Activated CD8-positive, alpha-beta memory T cell treated with anti-CD3 and anti-CD28 coated beads, Interleukin-2, amount 50 U/mL, for 48 hours (primary cell): ENCODE measurements around the gene FERMT1.
"Not testable (repeated sequence)": the region's sequence is repeated elsewhere in the genome, so short reads cannot be mapped to it uniquely, and the experiment has no call there.

Experiments used
- DNase-seq: peaks from one replicate; pipeline ENCODE4 v3.0.0-alpha.2; 2020

FERMT1 gene

DNA sequence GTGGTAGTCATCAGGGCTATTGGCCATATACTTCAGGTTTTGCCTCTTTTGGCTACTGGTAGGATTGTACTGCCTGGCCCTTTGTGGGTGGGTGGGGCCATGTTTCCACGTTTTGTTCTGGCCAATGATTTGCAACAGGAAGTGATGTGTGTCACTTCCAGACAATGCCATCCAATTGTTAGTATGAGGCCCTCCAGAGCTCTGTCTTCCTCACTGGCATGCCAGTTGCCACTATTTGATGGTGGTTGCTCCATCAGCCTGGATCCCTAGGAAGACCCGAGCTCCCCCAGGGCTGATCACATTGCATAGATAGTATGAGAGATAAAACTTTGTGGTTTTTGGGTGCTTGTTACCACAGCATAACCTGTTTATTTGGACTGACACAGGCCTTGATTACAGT, 61.3 kb downstream of the FERMT1 start:
- no peak for DNase-seq

DNA sequence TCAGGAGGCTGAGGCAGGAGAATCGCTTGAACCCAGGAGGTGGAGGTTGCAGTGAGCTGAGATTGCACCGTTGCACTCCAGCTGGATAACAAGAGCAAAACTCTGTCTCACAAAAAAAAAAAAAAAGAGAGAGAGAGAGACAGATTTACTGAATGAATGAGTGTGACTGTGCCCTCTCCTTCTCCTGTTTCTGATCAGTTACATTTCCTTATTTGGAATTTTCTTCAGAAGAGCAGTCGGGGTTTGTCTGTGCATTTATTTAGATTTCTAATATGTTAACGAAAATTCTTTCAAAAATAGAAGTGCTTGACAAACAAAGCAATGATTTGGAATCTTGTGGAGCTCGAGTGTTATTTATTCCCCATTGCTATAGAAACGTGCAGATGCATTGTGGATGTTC, 62.6 kb downstream of the FERMT1 start:
- no peak for DNase-seq

DNA sequence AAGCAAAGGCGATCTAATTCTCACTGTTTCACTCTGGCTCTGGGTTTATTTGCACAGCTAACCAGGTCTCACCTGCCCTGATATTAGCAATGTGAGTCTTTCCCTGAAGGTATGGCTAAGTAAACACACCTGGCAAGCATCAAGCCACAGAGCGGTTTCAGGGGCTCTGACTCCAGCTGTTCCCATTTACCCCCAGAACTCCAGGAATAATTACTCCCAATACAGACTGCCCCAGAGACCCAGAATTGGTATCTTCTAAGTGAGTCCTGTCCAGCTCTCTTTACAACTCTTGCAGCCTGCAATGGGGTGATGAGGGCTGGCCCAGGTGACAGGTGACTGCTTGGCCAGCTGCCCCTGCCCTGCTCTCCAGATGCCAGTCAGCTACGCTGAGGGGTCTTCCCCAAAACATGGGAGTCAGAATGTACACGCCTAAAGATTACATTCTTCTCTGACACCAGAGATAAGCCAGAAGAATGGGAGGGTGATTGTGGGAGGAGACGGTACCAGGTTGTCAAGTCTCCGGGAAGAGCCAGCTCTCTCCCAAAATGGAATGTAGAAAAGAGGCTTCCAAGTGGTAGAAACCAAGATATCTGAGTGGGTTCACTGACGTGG, 64.0 kb downstream of the FERMT1 start:
- no peak for DNase-seq

DNA sequence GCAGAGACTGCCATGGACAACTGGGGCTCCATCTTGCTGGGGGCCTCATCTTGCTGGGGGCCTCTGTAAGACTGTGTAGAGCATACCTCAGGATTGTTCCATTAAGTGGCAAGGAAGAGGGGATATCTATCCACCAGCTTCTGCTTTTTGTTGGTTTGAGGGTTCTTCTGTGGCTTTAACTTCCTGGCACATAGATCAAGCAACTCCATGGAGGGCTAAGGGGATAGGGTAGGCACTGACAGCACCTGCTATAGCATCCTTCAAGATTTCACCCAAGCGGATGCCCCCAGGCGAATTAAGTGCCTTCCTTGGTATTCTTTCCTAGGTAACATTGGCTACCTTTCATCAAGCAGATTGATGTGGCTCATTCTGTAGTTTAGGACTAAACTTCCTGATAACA, 65.1 kb downstream of the FERMT1 start:
- DNase-seq = no peak

DNA sequence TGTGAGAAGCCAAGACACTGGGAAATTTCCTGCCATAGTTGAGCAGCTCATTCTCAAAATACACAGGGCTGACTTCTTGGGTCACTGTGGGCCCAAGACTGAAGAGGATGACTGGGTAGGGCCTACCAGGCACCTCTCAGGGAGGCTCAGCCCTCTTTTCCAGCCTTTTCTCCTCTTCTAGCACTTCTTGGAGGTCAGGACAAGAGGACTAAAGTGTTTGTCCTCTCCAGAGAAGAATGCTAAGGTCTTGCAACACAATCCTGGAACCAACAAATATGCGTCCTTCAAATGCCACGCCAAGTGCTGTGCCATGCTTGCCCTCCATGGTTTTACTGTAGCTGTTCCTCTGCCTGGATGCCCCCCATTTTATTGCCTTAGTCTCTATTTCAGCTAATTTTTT, 65.7 kb downstream of the FERMT1 start:
- DNase-seq = no peak

DNA sequence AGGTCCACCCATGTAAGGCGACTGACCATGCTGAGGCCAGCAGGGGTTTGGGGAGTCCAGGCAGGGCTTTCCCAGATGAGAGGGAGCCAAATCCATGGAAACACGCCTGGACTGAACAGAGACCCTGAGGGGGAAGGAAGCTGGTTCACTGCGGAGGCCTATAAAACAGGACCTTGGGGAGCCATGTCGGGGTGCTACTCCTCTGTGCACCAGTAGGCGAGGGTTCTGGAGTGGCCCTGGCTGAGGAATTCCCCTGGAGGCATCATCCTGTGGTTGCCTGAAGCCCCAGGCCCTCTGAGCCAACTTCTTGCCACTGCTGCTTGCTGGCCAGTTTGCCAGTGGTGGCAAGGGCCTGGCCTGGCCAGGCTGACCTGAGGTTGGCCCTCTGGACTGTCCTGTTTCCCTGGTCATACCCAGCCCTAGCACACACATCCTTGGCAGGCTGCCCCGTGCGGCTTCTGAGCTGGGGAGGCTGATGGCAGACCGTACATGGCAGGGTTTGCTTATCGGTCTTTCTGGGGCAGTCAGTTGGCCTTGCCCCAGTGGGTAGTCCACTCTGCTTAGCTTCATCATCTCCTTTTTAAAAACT, 66.8 kb downstream of the FERMT1 start:
- no peak for DNase-seq

DNA sequence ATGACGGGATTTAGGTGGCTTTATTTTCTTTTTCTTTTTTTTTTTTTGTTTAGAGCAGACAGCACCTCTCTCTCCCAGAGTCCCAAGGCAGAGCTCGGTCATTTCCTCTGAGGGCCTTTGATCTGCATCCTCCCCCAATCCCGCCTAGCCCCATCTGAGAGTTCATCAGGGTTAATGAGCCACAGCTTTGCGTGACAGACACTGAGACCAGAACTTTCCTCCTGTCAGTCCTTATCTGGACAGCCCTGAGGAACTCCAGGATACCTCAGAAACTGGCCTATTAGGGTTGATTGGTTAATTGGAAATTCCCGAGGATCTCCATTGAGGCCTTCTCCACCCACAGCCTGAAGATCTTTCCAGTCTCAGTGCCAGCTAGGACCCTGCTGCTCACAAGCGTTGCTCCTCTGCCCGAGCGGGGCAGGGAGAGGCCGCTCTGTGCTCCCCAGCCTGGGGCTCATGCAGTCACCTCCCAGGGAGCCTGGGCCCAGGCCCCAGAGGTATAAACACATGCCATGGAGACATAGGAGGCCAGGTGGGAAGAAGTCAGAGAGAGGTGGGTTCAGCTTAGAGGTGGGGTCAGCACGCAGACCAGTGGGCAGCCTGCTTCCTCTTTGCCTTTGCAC, 67.6 kb downstream of the FERMT1 start:
- no peak for DNase-seq

DNA sequence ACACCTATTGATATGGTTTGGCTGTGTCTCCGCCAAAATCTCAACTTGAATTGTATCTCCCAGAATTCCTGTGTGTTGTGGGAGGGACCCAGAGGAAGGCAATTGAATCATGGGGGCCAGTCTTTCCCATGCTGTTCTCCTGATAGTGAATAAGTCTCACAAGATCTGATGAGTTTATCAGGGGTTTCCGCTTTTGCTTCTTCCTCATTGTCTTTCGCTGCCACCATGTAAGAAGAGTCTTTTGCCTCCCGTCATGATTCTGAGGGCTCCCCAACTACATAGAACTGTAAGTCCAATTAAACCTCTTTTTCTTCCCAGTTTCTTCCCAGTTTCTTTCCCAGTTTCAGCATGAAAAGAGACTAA, 68.2 kb downstream of the FERMT1 start:
- not testable (repeated sequence) for DNase-seq

DNA sequence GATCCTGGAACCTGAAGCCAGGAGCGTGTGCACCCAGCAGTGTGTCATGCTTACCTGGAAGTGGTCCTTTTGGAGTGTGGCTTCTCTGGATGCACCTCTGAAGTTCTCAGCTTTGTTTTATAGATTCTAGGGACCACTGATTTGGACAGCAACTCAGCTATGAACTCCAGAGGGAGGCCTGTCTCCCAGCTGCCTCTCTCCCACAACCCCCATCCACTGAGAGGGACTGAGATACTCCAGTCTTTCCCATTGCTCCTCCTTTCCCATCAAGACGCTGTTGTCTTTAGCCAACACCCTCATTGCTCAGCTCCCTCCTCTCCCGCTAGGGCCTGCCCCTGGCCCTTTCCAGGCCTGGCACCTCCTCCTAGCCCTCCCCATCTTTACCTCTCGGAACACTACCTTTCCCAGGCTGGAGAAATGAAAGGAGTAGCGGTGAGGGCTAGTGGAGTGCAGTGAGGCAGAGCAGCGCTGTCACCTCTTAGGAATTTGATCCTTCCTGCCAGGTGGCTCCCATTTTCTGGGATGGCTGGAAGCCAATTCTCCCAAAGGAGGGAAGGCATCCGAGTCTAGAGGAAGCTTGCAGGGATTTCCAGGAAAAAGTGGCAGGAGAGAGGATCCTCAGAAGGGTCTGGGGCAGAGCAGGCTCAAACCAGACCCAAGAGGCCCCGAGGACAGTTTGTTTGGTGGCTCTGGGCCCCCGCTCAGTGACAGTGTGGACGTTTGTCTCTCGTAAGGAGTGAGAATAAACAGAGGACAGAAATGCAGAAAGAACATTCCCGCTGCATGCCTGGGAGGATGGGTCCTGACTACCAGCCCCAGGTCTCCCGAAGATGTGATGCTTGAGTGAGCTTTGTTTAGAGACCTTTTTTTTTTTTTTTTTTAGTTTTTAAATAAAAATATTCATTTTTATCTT, 68.8 kb downstream of the FERMT1 start, which contains the start of gene LRRN4:
Gene LRRN4 (minus strand): TSS at position 285 of the 913 bp plus-strand sequence. CDS start 1,261 bp downstream, outside the sequence.
- DNase-seq = no peak

DNA sequence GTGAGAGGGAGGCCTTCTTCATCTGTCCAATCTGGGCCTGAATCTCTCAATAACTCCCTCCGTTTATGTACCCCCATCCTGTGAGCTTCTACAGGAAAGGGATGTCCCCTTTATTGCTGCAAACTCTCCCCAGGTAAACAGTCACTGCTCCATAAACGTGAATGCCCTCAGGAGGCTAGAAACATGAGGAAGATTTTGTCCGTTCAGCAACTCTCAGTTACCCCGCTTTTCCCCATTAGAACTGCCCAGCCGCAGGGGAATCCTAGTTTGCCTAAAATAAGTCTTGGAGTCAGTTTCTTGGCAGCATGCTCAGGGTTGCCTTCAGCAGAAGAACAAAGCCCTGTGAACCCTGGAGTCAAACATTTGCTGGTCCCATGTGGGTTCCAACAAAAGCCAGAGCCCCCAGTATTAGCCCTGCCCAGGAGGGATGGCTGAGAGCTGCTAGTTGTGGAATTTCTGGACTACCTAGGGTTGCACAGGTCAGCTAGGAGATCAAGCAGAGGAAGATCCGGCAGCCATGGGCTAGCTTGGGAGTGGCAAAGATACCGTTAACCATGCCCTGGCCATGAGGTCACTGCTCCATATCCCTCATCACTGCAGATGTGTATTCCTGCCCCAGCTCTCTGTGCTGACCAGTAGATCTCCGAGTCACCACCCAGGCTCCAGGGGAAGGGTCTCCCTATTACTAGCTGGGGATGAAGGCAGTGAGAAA, 69.6 kb downstream of the FERMT1 start:
- no peak for DNase-seq

DNA sequence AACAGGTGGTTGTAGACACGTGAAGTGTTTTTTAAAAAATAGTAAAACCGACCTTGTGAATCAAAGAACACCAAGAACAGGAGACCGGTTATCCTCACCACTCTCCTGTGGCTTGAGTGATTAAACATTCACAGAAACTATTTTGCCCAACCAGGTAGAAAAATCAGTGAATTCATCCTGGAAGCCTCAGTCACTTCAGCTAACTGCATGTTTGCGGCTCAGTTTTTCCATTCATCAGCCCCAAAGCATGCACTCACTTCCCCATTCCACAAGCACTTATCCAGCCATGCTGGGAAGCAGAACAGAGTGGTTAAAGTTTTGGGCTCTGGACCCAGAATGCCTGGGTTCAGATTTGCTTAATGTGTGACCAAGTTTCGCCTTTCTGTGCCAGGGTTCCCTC, 71.3 kb downstream of the FERMT1 start:
- DNase-seq = no peak

DNA sequence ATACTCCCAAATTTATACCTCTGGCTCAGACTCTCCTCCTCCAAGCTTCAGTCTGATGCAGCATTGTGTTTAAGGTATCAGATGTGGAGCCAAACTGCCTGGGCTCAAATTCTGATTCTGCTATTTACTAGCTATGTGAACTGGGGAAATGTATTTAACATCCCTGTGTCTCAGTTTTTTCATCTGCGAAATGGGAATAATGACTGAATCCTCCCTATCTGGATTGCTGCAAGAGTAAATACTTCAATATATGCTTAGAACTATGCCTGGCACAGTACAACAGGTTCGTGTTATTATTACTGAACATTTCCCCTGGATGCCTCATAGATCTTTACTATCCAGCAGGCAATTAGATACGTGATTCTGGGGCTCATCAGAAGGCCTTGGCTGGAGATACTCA, 74.4 kb downstream of the FERMT1 start:
- DNase-seq = no peak

DNA sequence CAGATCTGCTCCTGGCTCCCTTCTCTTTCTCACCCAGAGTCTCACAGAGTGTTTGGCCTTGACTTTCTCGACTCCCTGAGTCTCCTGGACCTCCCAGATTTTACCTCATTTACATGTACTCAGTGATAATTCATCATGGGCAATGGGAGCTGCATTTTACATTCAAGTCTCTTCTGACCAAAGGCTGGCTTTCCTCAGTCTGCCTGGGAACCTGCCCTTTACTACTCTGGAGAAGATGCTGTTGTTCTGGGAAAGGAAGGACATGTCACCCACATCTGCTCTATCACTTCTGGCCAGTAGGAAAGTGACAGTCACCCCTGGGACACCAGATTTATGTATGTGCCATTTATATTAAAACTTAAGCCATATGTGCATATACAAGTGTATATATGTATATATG, 76.4 kb downstream of the FERMT1 start:
- no peak for DNase-seq

DNA sequence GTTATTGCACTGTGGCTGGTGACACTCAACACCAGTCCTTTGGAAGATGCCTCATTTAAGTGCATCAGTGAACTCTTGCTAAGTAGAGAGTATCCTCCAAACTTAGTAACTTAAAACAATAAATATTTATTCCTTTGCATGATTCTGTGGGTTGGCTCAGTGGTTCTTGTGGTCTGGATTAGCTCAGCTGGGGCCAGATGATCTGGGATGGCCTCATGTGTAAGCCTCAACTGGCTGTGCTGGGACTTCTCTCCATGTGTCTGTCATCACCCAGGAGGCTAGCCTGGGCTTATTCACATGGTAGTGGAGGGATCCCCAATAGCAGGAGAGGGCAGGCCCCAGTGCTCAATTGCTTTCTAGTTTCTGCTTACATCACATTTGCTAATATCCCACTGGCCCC, 77.3 kb downstream of the FERMT1 start:
- no peak for DNase-seq

DNA sequence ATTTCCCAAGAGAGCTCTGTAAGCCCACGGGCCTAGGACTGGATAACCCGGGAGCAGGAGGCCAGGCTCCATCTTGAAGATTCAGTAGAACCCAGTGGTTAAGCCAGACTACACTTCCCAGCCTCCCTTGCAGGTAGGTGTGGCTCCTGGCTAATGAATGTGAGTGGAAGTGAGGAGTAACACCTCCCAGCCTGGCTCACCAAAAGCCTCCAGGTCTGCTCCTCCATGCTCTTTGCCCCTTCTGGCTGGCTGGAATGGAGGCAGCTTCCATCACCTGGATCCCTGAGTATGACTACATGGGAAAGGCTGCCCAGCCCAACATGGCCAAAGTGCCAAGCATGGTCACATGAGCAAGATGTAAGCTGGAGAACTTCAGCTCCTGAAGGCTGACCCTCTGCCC, 78.7 kb downstream of the FERMT1 start:
- DNase-seq = no peak

DNA sequence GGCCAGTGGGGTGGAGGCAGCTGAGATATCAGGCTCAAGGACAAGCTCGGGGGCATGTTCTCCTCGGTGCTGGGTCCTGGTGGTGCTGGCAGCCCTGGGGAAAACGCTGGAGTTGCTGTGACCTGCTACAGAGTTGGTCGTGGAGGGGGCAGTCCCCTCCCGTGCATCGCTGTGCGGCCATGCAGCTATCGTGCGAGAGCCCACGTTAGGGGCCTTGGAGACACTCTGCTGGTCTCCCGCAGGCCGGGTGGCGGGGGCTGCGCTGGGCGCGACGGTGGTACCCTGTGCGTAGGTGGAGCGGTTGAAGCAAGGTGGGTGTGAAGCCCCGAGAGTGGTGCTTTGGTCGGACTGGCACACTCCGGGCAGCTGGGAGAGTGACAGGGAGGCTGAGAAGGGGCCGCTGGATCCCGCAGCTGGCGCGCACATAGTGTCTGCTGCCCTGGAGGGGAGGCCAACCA, 81.0 kb downstream of the FERMT1 start:
- DNase-seq = no peak

DNA sequence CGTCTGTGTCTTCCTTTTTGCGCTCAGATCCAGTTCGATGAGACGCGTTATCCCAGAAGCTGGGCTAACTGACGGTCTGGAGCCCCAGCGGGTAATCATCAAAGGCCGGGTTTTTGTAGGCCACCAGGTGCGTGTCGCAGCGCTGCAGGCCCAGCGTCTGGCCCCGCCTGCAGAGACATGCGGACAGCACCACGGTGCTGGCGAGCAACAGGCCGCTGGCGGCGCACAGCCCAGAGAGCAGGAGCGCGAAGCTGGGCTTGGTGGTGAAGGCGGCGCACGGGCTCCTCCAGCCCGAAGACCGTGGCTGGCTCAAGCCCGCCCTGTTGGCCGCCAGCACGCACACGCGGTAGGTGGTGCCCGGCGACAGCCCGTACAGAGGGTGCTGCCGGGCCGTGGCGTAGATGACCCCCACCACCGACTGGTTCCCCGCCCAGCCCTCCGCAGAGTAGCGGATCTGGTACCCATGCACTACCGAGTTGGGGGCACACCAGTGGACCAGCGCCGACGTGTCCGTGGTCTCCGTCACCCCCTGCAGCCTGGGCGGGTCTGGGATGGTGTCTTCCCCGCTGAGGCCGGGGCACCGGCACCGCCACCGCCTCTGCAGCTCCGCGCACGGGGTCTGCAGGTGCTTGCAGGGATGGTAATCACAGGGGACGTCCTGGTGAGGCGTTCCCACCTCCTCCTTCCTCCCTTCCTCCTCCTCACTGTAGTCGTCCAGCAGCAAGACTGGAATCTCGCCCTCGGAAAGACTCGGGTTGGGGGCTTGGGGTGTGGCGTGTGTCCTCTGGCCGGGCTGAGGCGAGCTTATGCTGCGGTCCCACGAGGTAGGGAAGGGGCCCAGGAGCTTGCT, 81.6 kb downstream of the FERMT1 start:
- DNase-seq = no peak

DNA sequence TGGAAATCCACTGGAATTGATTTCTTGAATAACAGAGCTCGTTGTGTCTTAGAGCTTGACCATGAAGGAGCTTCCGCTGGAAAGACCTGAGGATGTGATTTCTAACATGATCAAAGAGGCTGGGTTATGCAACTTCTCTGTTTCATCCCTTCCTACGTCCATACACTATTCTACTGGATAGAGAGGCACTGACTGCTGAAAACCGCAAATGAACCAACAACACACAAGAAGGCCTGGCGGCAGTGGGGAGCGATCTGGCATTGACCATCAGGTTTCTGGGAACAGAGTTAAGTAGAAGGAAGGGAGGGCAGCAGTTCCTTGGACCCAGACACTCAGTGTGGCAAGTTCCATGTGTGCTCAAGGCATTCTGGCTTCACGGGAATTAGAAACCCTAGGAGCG, 82.3 kb downstream of the FERMT1 start:
- no peak for DNase-seq

DNA sequence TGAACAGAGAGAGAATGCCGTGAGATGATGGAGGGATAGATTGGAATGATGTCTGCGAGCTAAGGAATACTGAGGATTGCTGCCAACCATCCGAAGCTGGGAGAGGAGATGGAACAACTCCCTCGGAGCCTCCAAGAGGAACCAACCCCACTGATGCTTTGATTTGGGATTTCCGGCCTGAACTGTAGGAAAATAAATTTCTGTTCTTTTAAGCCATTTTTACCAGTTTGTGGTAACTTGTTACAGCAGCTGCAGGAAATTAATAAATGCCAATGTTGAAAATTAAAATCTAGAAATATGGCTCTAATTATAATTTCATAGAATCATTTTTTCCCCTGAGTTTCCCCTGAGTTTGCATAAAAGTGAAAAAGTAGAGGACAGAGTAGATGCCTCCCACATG, 83.1 kb downstream of the FERMT1 start:
- DNase-seq = no peak

DNA sequence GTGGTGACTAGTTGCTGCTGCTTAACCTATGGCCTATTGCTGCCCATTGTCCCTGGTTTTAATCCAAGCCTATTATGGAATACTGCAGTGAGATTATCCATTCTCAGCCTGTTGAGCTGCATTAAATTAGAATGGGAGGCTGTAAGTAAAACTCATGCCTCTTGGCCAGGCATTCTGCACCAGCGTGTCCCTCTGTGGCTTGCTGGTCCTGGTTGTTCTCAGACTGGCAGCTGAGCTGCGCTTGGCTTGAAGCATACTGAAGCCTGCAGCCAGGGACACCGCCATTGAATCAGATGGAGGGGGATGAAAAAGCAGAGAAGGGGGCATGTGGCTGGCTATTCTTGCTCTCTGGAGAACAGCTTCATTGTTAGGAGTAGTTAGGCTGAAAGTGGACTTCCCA, 84.6 kb downstream of the FERMT1 start:
- no peak for DNase-seq

DNA sequence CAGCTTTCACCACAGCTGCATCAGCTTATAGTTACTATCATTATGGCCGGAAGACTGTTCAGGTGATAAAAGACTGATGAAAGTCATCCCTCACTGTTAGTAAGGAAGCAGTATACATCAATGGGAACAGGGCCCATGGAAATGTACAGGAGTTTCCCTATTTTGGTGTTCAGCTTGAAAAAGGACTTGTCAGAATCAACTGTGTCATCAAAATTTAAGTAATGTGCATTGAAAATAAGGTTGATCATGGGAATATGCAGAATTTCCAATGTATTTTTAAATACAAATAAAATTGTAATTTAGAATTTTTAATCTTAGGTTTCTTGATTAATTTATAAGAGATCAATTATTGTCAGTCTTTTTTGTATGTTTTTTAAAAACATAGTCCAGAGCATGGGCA, 85.7 kb downstream of the FERMT1 start:
- DNase-seq = no peak

DNA sequence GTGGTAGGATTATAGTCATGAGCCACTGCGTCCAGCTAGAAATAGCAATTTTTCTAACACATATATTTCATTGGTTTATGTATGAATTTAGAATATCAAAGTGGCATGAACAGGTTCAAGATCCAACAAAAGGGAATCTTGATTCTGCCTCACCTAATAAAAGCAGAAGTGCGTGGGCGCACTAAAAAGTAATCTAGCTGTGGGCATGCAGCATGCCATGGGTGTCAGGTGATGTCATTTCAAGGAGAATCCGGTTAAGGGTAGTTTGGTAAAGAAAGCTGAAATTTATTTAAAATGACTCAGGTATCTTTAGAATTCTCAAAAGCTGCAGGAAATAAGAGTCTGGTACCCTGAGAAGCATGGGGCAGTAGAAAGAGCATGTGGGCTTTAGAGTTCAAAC, 86.6 kb downstream of the FERMT1 start:
- DNase-seq = no peak
